ENCODE results near the gene CRTC1. TPM values are rescaled to one million over a fixed set of nuclear protein-coding genes. Genes with fewer than 3 reads are reported as not detected.

CRTC1 gene
- total and polyA plus RNA-seq, 10 donors, result 3.1 to 15.7 (median 8.2) TPM

DNA sequence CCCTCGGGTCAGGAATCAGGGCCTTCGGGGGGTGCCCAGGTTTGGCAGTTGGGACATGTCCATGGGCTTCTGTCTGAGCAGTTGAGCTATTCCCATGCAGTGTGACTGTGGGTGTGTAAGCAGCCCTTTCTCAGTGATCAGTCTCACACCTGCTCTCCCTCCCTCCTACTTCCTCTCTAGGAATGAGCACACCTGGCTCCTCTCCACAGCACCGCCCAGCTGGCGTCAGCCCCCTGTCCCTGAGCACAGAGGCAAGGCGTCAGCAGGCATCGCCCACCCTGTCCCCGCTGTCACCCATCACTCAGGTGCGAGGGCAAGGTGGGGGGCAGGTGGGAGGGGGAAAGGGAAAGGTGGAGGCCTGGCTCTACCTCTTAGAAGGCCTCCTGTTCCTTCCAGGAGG, 81.7 kb downstream of the CRTC1 start:
- Histone ChIP-seq H3K27ac (no peak overlapping the region), H3K27me3 (replicated peaks in 1 of 7) (no peaks in the 10 kb centered on the region), H3K36me3 (peaks cover 0 to 17% (median 0%) of the 10 kb centered on the region in 6 donors), H3K9me3 (no peaks in the 10 kb centered on the region), H3K4me1 (peaks cover 0 to 12% (median 6%) of the 10 kb centered on the region in 6 donors), H3K4me3 (no peak overlapping the region)
- 81 to 94% (median 84%) methylated on average over 3 to 8 of the region's 8 CpGs for WGBS, 5 donors
- no peak for DNase-seq
- intact Hi-C loops (cut with DNase I; ENCODE audit: low total_unique reads), result no loop called here
- TF ChIP-seq, protein P1, sequence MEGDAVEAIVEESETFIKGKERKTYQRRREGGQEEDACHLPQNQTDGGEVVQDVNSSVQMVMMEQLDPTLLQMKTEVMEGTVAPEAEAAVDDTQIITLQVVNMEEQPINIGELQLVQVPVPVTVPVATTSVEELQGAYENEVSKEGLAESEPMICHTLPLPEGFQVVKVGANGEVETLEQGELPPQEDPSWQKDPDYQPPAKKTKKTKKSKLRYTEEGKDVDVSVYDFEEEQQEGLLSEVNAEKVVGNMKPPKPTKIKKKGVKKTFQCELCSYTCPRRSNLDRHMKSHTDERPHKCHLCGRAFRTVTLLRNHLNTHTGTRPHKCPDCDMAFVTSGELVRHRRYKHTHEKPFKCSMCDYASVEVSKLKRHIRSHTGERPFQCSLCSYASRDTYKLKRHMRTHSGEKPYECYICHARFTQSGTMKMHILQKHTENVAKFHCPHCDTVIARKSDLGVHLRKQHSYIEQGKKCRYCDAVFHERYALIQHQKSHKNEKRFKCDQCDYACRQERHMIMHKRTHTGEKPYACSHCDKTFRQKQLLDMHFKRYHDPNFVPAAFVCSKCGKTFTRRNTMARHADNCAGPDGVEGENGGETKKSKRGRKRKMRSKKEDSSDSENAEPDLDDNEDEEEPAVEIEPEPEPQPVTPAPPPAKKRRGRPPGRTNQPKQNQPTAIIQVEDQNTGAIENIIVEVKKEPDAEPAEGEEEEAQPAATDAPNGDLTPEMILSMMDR (IDR thresholded peaks at IDR 0.05 in 8 of 11, conservative IDR thresholded peaks at IDR 0.05 in 3 of 11), result no peak
- TF ChIP-seq POLR2AphosphoS5 (IDR thresholded peaks at IDR 0.05) (peak in 1 of 3 donors; percentile 39), POLR2A (IDR thresholded peaks at IDR 0.05) (no peak)

DNA sequence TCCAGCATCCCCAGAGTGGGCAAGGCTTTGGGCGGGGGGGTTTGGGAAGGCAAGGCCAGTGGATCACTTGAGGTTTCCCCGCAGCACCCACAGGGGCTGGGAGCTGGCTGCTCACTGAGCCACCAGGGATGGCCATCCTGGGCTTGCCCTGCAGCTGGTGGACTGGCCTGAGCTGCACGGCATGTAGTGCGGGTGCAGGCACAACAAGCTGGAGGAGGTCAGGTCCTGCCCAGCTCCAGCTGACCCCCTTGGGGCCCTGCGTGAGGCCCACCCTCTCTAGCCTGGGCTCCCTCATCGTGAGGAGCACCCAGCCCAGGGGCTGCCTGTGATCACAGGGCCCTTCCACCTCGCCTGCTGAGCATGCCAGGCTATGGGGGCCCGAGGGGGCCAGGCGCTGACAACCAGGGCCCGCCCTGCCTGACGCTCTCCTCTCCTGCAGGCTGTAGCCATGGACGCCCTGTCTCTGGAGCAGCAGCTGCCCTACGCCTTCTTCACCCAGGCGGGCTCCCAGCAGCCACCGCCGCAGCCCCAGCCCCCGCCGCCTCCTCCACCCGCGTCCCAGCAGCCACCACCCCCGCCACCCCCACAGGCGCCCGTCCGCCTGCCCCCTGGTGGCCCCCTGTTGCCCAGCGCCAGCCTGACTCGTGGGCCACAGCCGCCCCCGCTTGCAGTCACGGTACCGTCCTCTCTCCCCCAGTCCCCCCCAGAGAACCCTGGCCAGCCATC, 84.7 kb downstream of the CRTC1 start:
- TF ChIP-seq, protein P1 (IDR thresholded peaks at IDR 0.05 in 8 of 11, conservative IDR thresholded peaks at IDR 0.05 in 3 of 11), result peak in 1 of 11 experiments; percentile 9
- TF ChIP-seq POLR2A (IDR thresholded peaks at IDR 0.05), result no peak
- Histone ChIP-seq H3K9me3 (no peaks in the 10 kb centered on the region), H3K36me3 (peaks cover 0 to 17% (median 0%) of the 10 kb centered on the region in 6 donors), H3K27ac (no peak overlapping the region), H3K4me1 (no peaks in the 10 kb centered on the region), H3K27me3 (replicated peaks in 1 of 7) (no peaks in the 10 kb centered on the region), H3K4me3 (no peak overlapping the region)
- WGBS, 5 donors, result 71 to 96% (median 86%) methylated on average over 21 to 30 of the region's 30 CpGs
- no peak for DNase-seq
- intact Hi-C loops (cut with DNase I; ENCODE audit: low total_unique reads), result no loop called here

DNA sequence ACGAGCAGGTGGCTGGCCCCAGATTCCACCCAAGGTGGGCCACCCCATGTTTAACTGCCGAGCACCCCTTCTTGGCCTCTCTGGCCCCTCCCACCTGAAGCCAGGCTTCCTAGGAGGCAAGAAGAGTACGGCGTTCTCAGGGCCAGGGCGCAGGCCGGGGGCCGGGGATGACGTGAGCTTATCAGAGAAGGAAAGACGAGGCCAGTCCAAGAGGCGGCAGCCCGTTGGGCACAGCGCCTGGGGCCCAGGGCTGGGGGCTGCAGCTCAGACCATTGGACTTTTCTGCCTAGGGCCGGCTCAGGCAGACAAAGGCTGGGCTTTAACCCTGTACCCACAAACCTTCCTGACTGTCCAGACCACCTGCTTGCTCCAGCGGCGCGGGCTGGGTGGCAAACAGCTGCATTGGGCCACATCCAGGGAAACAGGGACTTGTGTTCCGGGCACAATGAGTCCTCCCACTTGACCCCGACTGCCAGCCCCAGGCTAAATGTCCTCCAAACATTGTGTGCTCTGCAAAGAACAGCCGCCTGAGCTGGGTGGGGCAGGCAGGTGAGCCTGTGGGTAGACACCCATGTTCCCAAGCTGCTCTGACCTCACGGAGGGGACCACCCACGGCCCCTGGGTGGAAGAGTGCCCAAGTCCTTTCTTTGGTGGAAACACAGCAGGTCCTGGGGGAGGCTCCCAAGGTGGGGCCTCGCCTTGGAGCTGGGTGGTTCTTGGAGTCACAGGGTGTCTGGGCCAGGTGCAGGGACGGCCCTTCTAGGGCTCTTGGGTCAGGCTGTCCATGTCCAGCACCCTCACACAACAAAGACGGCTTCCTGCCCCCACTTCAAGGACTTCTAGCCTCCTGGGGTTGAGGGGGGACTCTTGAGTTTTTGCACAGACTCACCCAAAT, 85.8 kb downstream of the CRTC1 start:
- TF ChIP-seq, protein P1 (IDR thresholded peaks at IDR 0.05 in 8 of 11, conservative IDR thresholded peaks at IDR 0.05 in 3 of 11), result no peak
- TF ChIP-seq POLR2AphosphoS5 (IDR thresholded peaks at IDR 0.05), result peak in 1 of 3 donors; percentile 32
- H3K9me3 ChIP-seq, result no peaks in the 10 kb centered on the region

More for the DNA sequence above, 85.8 kb downstream of the CRTC1 start:
- no peak overlapping the region for H3K27ac ChIP-seq
- no peak for DNase-seq
- no peaks in the 10 kb centered on the region for H3K27me3 ChIP-seq (replicated peaks in 1 of 7)
- intact Hi-C loops (cut with DNase I; ENCODE audit: low total_unique reads), result no loop called here
- no peak overlapping the region for H3K4me3 ChIP-seq
- H3K4me1 ChIP-seq, result no peaks in the 10 kb centered on the region
- WGBS, 5 donors, result 89 to 94% (median 91%) methylated on average over 14 to 24 of the region's 24 CpGs
- H3K36me3 ChIP-seq, result peaks cover 0 to 17% (median 0%) of the 10 kb centered on the region in 6 donors
